ENCODE measurements around the gene NSDHL.

NSDHL gene

GRCh38 chrX:152845618-152846240 is 14.9 kb downstream of the NSDHL start:
- DNase-seq: no peak

GRCh38 chrX:152847281-152847680 is 16.4 kb downstream of the NSDHL start:
- no peak for DNase-seq

GRCh38 chrX:152850465-152850864 is 19.6 kb downstream of the NSDHL start:
- no peak for DNase-seq

GRCh38 chrX:152853986-152854385 is 23.1 kb downstream of the NSDHL start:
- DNase-seq: no peak

GRCh38 chrX:152861116-152861515 is 30.3 kb downstream of the NSDHL start:
- DNase-seq: no peak

- no peak for DNase-seq
Observed at GRCh38 chrX:152861826-152862225, 31.0 kb downstream of the NSDHL start.

- no peak for DNase-seq
Observed at GRCh38 chrX:152865232-152865920, 34.5 kb downstream of the NSDHL start.

- no peak for DNase-seq
Observed at GRCh38 chrX:152866386-152866785, 35.5 kb downstream of the NSDHL start.

GRCh38 chrX:152869972-152870371 is 39.1 kb downstream of the NSDHL start:
- no peak for DNase-seq

- no peak for DNase-seq
Observed at GRCh38 chrX:152871260-152871659, 40.4 kb downstream of the NSDHL start.

GRCh38 chrX:152872522-152872921 is 41.7 kb downstream of the NSDHL start:
- DNase-seq: no peak

- DNase-seq: no peak
Observed at GRCh38 chrX:152873361-152873760, 42.5 kb downstream of the NSDHL start.

GRCh38 chrX:152876931-152877840 is 46.3 kb downstream of the NSDHL start:
- DNase-seq: no peak

GRCh38 chrX:152878976-152879755 is 48.3 kb downstream of the NSDHL start:
- no peak for DNase-seq

GRCh38 chrX:152881289-152881688 is 50.4 kb downstream of the NSDHL start:
- no peak for DNase-seq

- no peak for DNase-seq
Observed at GRCh38 chrX:152884171-152884570, 53.3 kb downstream of the NSDHL start.

- DNase-seq: no peak
Observed at GRCh38 chrX:152886716-152887115, 55.9 kb downstream of the NSDHL start.

GRCh38 chrX:152892499-152892898 is 61.6 kb downstream of the NSDHL start:
- no peak for DNase-seq

GRCh38 chrX:152892999-152893891 is 62.4 kb downstream of the NSDHL start:
- no peak for DNase-seq

- no peak for DNase-seq
Observed at GRCh38 chrX:152893980-152894610, 63.2 kb downstream of the NSDHL start.

- no peak for DNase-seq
Observed at GRCh38 chrX:152895121-152895520, 64.3 kb downstream of the NSDHL start.
